ENCODE data around the gene GLIS1.

GRCh38 chr1:53511323-53511932 lies 227.5 kb downstream of the GLIS1 start:
- TF ChIP-seq, protein P1, sequence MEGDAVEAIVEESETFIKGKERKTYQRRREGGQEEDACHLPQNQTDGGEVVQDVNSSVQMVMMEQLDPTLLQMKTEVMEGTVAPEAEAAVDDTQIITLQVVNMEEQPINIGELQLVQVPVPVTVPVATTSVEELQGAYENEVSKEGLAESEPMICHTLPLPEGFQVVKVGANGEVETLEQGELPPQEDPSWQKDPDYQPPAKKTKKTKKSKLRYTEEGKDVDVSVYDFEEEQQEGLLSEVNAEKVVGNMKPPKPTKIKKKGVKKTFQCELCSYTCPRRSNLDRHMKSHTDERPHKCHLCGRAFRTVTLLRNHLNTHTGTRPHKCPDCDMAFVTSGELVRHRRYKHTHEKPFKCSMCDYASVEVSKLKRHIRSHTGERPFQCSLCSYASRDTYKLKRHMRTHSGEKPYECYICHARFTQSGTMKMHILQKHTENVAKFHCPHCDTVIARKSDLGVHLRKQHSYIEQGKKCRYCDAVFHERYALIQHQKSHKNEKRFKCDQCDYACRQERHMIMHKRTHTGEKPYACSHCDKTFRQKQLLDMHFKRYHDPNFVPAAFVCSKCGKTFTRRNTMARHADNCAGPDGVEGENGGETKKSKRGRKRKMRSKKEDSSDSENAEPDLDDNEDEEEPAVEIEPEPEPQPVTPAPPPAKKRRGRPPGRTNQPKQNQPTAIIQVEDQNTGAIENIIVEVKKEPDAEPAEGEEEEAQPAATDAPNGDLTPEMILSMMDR (IDR thresholded peaks at IDR 0.05) = no peak
- no peak for TF ChIP-seq POLR2AphosphoS5 (IDR thresholded peaks at IDR 0.05)
